GM18867 (cell line): ENCODE results near the gene UNC5CL.

Experiments used
- ATAC-seq: cut with Tn5 transposase; IDR thresholded peaks from one replicate; pipeline ENCODE4 v1.9.1; 2021; ENCODE audit warnings: mild to moderate bottlenecking, moderate library complexity; ENCODE audit not compliant: unreplicated experiment

Gene UNC5CL

GRCh38 chr6:41063884-41064285, 24.9 kb upstream of the UNC5CL start:
- ATAC-seq = no peak

GRCh38 chr6:41062056-41062455, 23.0 kb upstream of the UNC5CL start:
- no peak for ATAC-seq

GRCh38 chr6:41061196-41061726, 22.2 kb upstream of the UNC5CL start:
- no peak for ATAC-seq

- no peak for ATAC-seq
Observed at GRCh38 chr6:41059556-41059955, 20.5 kb upstream of the UNC5CL start.

GRCh38 chr6:41058783-41059181, 19.8 kb upstream of the UNC5CL start:
- no peak for ATAC-seq

- no peak for ATAC-seq
Observed at GRCh38 chr6:41056768-41057490, 17.9 kb upstream of the UNC5CL start.

- no peak for ATAC-seq
Observed at GRCh38 chr6:41055149-41055548, 16.1 kb upstream of the UNC5CL start.

- no peak for ATAC-seq
Observed at GRCh38 chr6:41054511-41054910, 15.5 kb upstream of the UNC5CL start.

GRCh38 chr6:41053041-41053440, 14.0 kb upstream of the UNC5CL start, which contains the start of gene APOBEC2:
Gene APOBEC2, plus strand, starts transcription at chr6:41053202. Its CDS starts 146 bp downstream, at chr6:41053348.
- ATAC-seq = no peak

- ATAC-seq = no peak
Observed at GRCh38 chr6:41051873-41052272, 12.9 kb upstream of the UNC5CL start.

GRCh38 chr6:41050536-41050935, 11.5 kb upstream of the UNC5CL start:
- ATAC-seq = no peak

- no peak for ATAC-seq
Observed at GRCh38 chr6:41049955-41050354, 10.9 kb upstream of the UNC5CL start.

- ATAC-seq = no peak
Observed at GRCh38 chr6:41049521-41049920, 10.5 kb upstream of the UNC5CL start.

- no peak for ATAC-seq
Observed at GRCh38 chr6:41047745-41048732, 9.0 kb upstream of the UNC5CL start.

- ATAC-seq = no peak
Observed at GRCh38 chr6:41047306-41047705, 8.3 kb upstream of the UNC5CL start.

GRCh38 chr6:41046084-41046483, 7.1 kb upstream of the UNC5CL start:
- ATAC-seq = no peak

GRCh38 chr6:41045664-41046063, 6.6 kb upstream of the UNC5CL start:
- ATAC-seq = no peak

GRCh38 chr6:41043151-41043550, 4.1 kb upstream of the UNC5CL start:
- ATAC-seq = no peak

- ATAC-seq = no peak
Observed at GRCh38 chr6:41042226-41043055, 3.4 kb upstream of the UNC5CL start, which contains the start of gene TSPO2. Gene TSPO2, plus strand, starts transcription at chr6:41042467. Its CDS starts 519 bp downstream, at chr6:41042986.

- ATAC-seq = no peak
Observed at GRCh38 chr6:41040940-41041536, 2.0 kb upstream of the UNC5CL start.
